ENCODE data around the gene BTBD18.
"Not testable (repeated sequence)": the region's sequence is repeated elsewhere in the genome, so short reads cannot be mapped to it uniquely, and the experiment has no call there.

Gene BTBD18

DNA sequence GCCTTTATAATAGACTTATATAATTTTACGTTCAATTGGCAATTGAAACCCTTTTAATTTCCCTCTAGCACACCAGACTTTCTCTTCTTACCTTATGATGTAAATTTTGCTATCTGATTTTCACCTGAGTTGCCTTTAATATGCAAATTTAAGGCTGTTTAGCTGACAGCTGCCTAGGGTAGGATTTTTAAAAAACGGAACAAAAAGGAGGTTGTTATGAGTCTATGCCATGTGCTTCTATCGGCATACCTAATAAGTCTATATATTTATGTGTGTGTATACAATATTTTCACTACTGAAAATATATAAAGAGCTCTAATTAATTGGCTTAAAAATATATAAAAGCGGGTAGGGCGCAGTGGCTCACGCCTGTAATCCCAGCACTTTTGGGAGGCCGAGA is 22.1 kb downstream of the BTBD18 start:
- peak; percentile 26 for DNase-seq (ENCODE audit: low spot score)

DNA sequence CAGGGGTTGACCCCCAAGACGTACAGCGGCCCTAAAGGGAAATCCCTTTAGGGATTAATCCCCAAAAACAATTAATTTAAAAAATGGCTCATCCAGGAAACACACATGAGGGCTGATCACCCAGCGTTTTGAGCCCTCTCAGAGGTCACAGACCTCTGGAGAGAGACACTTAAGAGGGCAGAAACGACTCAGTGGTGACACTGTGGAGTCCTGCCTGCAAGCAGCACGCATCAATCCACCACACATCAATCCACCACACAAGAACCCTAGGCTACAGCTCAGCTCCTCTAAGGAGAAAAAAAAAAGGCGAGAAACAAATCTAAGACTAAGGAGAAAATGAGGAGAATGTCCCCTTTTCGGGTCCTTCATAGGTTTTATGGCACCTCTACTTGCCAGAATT is 22.8 kb downstream of the BTBD18 start:
- DNase-seq (ENCODE audit: low spot score), result no peak

- no peak for DNase-seq (ENCODE audit: low spot score)
These were observed 24.4 kb downstream of the BTBD18 start for GRCh38 chr11:57727185-57727584.

- not testable (repeated sequence) for DNase-seq (ENCODE audit: low spot score)
These were observed 34.9 kb downstream of the BTBD18 start for GRCh38 chr11:57716726-57717125.

- no peak for DNase-seq (ENCODE audit: low spot score)
These were observed 37.8 kb downstream of the BTBD18 start for GRCh38 chr11:57713835-57714234.

DNA sequence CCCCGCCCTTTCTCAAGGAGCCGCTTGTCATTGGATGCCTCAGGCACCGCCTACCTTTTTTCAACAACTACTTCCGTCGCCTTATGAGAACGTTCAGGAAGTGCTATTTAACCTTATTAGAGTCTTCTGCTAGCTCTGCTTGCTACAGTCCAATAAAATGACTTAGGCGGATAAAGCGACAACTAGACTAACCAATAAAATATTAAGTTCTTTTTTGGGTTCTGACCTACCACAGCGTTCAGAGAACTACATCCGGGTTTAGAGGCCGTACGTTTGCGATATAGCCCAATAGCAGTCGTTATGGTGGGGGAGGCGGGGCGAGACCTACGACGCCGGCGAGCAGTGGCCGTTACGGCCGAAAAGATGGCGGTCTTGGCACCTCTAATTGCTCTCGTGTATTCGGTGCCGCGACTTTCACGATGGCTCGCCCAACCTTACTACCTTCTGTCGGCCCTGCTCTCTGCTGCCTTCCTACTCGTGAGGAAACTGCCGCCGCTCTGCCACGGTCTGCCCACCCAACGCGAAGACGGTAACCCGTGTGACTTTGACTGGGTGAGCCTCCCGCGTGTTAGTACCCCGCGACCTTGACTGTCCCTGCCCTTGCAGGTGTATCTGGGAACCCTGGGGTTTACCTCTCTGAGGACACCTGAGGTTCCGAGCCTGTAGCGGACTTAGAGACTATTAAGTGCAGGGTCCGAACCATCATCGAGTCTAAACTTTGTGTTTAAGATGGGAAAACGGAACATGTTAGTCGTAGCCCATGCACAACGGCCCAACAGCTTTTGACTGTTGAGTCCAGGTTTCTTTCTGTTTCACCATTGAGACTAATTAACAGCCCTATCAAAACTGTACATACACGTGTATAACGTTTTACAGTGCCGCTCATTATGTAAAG is 39.1 kb downstream of the BTBD18 start, which contains the start of gene TMX2:
TSS of gene TMX2 (plus strand) at position 338 of the 895 bp plus-strand sequence. CDS start at position 364, 26 bp downstream.
- peak; percentile 93 for DNase-seq (ENCODE audit: low spot score)

GRCh38 chr11:57711414-57712255 is 40.0 kb downstream of the BTBD18 start, which contains the start of gene MED19:
Gene MED19, minus strand, starts transcription at chr11:57712215. Its CDS starts 36 bp downstream, at chr11:57712179.
- peak; percentile 87 for DNase-seq (ENCODE audit: low spot score)

DNA sequence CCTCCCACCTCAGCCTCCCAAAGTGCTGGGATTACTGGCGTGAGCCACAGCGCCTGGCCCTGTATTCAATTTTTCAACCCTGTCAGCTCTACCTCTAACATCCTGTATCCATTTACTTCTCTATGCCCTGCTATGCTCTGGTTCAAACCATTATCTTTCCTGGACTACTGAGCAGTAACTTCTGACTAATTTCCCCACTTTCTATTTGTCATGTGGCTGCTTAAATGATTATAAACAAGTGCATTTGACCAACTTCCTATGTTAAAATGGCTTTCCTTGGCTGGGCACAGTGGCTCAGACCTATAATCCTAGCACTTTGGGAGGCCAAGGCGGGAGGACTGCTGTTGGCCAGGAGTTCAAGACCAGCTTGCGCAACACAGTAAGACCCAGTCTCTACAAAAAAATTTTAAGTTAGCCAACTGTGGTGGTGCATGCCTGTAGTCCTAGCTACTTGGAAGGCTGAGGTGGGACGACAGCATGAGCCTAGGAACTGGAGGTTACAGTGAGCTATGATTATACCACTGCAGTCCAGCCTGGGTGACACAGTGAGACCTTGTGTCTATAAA is 41.7 kb downstream of the BTBD18 start:
- DNase-seq (ENCODE audit: low spot score), result no peak

DNA sequence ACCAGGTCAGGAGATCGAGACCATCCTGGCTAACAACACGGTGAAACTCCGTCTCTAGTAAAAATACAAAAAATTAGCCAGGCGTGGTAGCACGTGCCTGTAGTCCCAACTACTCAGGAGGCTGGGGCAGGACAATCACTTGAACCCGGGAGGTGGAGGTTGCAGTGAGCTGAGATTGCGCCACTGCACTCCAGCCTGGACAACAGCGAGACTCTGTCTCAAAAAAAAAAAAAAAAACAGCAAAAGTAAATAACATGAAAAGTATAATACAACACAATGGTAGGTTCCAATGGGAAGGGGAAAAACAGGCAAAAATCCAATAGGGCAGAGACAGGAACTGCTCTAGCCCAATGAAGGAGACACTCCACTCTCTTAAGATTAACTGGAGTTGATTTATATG is 46.2 kb downstream of the BTBD18 start:
- DNase-seq (ENCODE audit: low spot score), result not testable (repeated sequence)

GRCh38 chr11:57704932-57705331 is 46.7 kb downstream of the BTBD18 start:
- DNase-seq (ENCODE audit: low spot score), result no peak

DNA sequence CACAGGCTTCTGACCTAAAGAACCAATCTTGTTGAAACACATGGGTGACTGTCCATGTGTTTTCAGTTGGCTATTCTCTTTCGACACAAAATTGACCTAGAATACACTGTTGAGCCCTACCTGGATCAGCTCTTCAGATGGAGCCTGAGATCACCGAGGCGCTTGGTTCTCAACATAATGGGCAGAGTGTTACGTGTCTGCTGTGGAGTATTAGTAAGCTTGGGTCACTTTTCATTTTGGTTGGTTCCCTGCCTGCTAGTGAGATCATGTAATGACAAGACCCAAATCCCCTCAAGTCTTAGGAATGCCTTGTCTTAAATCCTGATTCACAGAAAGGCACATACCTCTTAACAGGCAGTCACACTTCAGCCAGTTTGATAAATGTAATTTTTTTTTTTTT is 48.3 kb downstream of the BTBD18 start:
- DNase-seq (ENCODE audit: low spot score), result no peak

DNA sequence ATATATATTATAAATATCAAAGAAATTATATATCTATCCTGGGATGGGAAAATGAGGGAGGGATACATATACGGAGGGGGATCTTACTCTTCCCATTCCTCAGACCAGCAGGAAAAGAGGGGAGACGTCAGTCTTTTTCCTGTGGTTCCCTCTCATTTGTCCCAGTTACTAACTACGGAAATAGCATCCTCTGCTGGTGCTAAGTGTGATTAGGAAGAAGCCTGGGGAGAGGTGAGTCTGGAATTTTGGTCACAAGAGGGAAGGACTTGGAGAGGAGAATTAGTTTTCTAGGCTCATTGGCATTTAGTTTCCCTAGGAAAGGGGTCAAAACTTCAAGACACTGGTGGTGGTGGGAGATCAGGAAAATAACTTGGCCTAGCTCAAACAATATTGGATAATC is 51.2 kb downstream of the BTBD18 start:
- DNase-seq (ENCODE audit: low spot score), result no peak

DNA sequence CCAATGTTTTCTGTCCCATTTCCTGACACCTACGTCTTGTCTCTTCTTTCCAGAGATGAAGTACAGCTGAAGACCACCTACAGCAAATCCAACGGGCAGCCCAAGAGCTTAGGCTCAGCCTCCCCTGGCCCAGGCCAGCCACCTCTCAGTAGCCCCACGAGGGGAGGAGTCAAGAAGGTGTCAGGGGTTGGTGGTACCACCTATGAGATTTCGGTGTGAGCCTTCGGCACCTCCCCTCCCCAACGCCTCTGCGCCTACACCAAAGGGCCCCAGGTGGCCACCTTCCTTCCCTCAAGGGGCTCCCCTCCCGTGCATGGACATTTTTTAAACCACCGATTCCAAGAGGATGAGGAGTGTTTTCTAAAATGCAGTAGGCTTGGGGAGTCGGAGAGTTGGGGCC is 51.8 kb downstream of the BTBD18 start:
- no peak for DNase-seq (ENCODE audit: low spot score)

- DNase-seq (ENCODE audit: low spot score), result no peak
These were observed 52.7 kb downstream of the BTBD18 start for GRCh38 chr11:57698843-57699365.
